BE2C (cell line): ENCODE results near the gene ARHGAP19.

Experiments used
- DNase-seq: peaks from one replicate; pipeline ENCODE4 v3.0.0-alpha.2; 2020
- H3K27me3 ChIP-seq: fragments of 250-450 bp; sonication (Bioruptor Pico); 2 replicates; pipeline ENCODE4 v1.5.1; 2020; ENCODE audit warnings: mild to moderate bottlenecking
- H3K36me3 ChIP-seq: fragments of 250-450 bp; sonication (Bioruptor Pico); 2 replicates; pipeline ENCODE4 v1.5.1; 2020; ENCODE audit warnings: mild to moderate bottlenecking
- H3K4me1 ChIP-seq: fragments of 250-450 bp; sonication (Bioruptor Pico); 2 replicates; pipeline ENCODE4 v1.5.1; 2020
- H3K4me3 ChIP-seq: 2 replicates; pipeline ENCODE4 v1.5.1; 2011; ENCODE audit warnings: low read depth, low read length
- H3K9me3 ChIP-seq: fragments of 250-450 bp; sonication (Bioruptor Pico); 2 replicates; pipeline ENCODE4 v1.5.1; 2020
- TF ChIP-seq, protein P1 (sequence below): IDR thresholded peaks from 2 replicates; pipeline ENCODE4 v1.5.1; 2012; ENCODE audit warnings: mild to moderate bottlenecking, low read depth, low read length

The ARHGAP19 gene

DNA sequence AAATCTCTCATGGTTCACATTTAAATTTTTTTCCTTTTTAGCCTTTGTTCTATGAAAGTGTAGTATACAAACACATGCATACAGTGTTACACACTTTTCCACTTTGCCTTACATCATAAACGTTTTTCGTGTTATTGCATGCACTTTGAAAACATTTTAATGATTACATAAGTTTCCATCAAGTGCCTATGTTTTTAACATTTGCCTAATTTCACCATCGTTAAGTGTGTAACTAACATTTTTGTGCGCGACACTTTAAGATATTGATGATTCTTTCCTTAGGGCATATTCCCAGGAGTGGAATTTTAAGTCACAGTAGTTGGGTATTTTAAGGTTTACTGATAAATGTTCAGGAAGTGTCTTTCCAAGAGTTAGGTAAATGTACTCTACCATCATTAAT, 43.6 kb upstream of the ARHGAP19 start:
- DNase-seq: no peak
- Histone ChIP-seq H3K36me3 (no peaks in the 10 kb centered on the region), H3K9me3 (no peaks in the 10 kb centered on the region), H3K4me1 (peaks cover 4% of the 10 kb centered on the region), H3K4me3 (no peak overlapping the region), H3K27me3 (no peaks in the 10 kb centered on the region)
- TF ChIP-seq, protein P1, sequence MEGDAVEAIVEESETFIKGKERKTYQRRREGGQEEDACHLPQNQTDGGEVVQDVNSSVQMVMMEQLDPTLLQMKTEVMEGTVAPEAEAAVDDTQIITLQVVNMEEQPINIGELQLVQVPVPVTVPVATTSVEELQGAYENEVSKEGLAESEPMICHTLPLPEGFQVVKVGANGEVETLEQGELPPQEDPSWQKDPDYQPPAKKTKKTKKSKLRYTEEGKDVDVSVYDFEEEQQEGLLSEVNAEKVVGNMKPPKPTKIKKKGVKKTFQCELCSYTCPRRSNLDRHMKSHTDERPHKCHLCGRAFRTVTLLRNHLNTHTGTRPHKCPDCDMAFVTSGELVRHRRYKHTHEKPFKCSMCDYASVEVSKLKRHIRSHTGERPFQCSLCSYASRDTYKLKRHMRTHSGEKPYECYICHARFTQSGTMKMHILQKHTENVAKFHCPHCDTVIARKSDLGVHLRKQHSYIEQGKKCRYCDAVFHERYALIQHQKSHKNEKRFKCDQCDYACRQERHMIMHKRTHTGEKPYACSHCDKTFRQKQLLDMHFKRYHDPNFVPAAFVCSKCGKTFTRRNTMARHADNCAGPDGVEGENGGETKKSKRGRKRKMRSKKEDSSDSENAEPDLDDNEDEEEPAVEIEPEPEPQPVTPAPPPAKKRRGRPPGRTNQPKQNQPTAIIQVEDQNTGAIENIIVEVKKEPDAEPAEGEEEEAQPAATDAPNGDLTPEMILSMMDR: no peak

DNA sequence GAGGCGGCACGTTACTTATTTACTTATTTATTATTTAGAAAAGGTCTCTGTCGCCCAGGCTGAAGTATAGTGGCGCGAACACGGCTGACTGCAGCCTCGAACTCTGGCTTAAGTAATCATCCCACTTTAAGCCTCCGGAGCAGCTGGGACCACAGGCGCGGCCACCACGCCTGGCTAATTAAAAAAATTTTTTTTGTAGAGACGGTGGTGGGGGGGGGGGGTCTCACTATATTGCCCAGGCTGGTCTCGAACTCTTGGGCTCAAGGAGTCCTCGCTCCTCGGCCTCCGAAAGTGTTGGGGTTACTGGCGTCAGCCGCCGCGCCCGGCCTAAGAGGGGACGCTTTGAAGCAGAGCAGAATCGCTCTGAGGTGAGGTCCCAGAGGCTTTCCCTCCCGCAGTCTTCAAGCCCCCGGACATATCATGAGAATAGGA, 42.8 kb upstream of the ARHGAP19 start:
- TF ChIP-seq, protein P1: no peak
- no peak for DNase-seq

DNA sequence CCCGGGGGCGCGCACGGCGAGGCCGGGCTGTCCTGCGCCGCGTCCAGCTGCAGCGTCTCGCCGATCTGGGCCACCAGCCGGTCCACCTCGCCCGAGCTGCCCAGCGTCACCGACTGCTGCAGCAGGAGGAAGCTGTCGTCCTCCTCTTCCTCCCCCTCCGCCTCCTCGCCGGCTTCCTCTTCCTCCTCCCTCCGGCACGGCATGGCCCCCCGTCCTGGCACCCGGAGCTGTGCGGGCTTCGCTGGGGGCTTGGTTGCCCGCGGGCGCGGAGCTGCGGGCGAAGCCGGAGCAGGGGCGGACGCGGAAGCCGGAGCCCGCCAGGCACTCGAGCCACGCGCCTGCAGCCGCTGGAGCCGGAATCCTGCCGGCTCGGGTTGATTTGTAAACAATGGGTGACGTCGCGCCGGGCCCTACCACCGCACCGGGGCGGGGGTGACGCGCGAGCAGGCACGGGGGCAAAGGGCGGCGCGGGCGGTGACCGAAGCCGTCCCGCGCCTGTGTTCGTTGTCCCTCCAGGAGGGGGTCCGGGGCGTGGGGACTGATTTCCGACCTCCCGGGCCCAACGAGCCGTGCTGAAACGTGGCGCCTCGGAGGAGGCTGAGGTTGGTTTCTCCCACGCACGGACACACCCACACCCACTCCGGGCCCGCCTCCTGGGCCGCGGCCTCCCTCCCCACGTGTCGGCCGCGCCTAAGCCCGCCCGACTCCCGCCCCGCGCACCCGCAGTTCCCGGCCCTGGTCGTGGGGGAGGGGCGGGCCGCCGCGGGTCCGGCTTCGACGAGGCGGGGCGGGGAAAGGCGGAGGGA, 42.1 kb upstream of the ARHGAP19 start, which contains the start of gene FRAT2:
Gene FRAT2 (minus strand): TSS at position 360 of the 806 bp plus-strand sequence. CDS start 157 bp downstream, at position 203.
- TF ChIP-seq, protein P1: no peak
- DNase-seq: peak; percentile 88
- no peaks in the 10 kb centered on the region for H3K27me3 ChIP-seq
- peaks cover 4% of the 10 kb centered on the region for H3K4me1 ChIP-seq
- H3K9me3 ChIP-seq: no peaks in the 10 kb centered on the region
- no peaks in the 10 kb centered on the region for H3K36me3 ChIP-seq
- peak within 1 kb of the TSS; percentile 79 for H3K4me3 ChIP-seq

More for the DNA sequence above, 42.8 kb upstream of the ARHGAP19 start:
- Histone ChIP-seq H3K9me3 (no peaks in the 10 kb centered on the region), H3K4me1 (peaks cover 4% of the 10 kb centered on the region), H3K36me3 (no peaks in the 10 kb centered on the region), H3K27me3 (no peaks in the 10 kb centered on the region), H3K4me3 (peak overlapping the region; percentile 69)

DNA sequence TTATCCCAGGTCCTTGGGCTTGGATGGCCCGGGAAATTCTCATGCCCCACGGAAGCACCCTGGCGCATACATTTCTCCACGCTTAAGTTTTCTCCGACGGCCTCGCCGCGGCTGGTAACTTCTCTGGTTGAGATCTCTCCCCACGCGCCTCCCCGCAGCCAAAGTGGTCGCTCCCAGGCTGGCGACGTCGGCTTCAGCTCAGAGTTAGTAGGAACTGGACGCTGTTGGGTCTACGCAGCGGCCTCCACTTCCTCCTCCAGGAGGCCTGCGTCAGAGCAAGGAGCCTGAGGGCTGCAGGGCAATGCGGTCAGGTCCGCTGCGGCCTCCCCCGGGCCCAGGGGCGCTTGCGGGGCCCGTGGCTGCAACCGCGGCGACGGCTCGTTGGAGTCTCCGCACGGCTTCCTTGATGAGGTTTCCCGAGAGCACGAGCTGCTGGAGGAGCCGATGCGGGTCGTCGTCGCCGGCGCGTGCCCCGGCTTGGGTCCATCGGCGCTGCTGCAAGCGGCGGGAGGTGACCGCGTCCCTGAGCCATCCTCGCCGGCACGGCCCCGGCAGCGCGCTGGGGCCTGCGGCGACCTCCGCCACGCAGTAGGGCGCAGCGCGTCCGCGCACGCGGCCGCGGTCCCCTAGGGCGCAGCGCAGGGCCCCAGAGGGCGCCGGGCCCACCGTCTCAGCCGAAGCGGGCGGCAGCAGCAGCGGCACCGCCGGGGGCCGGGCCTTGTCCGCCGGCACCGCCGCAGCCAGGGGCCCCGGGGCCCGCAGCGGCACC, 41.3 kb upstream of the ARHGAP19 start:
- H3K4me3 ChIP-seq: peak overlapping the region; percentile 79
- peak; percentile 43 for DNase-seq
- TF ChIP-seq, protein P1: no peak
- H3K9me3 ChIP-seq: no peaks in the 10 kb centered on the region
- peaks cover 4% of the 10 kb centered on the region for H3K4me1 ChIP-seq
- H3K27me3 ChIP-seq: no peaks in the 10 kb centered on the region
- H3K36me3 ChIP-seq: no peaks in the 10 kb centered on the region

DNA sequence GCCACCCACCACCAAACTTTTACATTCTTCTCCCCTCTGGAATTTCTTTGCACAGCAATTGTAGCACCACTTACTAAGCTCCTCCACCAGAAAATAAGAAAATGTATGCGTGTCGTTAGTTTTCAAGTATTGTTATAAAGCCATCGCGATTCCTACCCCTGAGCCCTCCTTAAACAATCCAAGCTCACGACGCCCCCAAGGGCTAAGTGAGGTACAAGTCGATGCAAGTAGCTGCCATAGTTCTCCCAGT, 40.8 kb upstream of the ARHGAP19 start:
- Histone ChIP-seq H3K9me3 (no peaks in the 10 kb centered on the region), H3K27me3 (no peaks in the 10 kb centered on the region), H3K4me3 (peak overlapping the region; percentile 79), H3K4me1 (peaks cover 4% of the 10 kb centered on the region), H3K36me3 (no peaks in the 10 kb centered on the region)
- TF ChIP-seq, protein P1: peak; percentile 16; the same call in 1 of the 2 replicates
- peak; percentile 39 for DNase-seq
